ENCODE measurements around the gene MANBA.

Gene MANBA

DNA sequence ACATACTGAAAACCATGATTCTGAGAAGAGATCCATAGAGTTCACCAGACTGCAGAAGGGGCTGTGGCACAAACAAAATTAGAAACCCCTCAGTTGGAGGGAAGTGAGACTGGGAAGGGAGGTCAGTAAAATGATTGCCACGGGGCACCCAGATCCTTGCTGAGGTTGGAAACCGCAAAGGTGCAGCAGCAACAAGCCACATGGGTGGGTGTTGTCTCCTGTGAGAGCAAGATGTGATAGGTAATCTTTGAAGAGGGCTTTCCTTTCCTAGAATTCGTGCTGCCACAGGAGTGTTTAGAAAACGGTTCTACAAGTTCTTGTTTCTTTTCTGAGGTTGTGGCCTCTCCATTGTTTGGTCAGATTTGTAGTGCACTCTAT, 174.1 kb downstream of the MANBA start:
- Histone ChIP-seq H3K9ac (ENCODE audit: insufficient read length, low read depth) (no peak overlapping the region), H3K36me3 (ENCODE audit: insufficient read depth, insufficient read length, low read length) (peaks cover 14% of the 10 kb centered on the region), H3K4me3 (ENCODE audit: insufficient read length, low read depth) (no peak overlapping the region), H3K9me3 (ENCODE audit: insufficient read depth, low read length) (no peaks in the 10 kb centered on the region), H3K4me1 (ENCODE audit: insufficient read depth, insufficient read length) (no peaks in the 10 kb centered on the region), H3K27me3 (ENCODE audit: insufficient read depth, insufficient read length) (no peaks in the 10 kb centered on the region)
- no peak for TF ChIP-seq SUZ12 (IDR thresholded peaks at IDR 0.05; ENCODE audit: extremely low read depth, insufficient read depth, insufficient read length)
- TF ChIP-seq ZNF274 (IDR thresholded peaks at IDR 0.05; ENCODE audit: low read depth, low read length), result no peak
- TF ChIP-seq YY1 (IDR thresholded peaks at IDR 0.05; ENCODE audit: insufficient read depth, insufficient read length), result no peak
- no peak for DNase-seq (ENCODE audit: low read depth, low spot score)

DNA sequence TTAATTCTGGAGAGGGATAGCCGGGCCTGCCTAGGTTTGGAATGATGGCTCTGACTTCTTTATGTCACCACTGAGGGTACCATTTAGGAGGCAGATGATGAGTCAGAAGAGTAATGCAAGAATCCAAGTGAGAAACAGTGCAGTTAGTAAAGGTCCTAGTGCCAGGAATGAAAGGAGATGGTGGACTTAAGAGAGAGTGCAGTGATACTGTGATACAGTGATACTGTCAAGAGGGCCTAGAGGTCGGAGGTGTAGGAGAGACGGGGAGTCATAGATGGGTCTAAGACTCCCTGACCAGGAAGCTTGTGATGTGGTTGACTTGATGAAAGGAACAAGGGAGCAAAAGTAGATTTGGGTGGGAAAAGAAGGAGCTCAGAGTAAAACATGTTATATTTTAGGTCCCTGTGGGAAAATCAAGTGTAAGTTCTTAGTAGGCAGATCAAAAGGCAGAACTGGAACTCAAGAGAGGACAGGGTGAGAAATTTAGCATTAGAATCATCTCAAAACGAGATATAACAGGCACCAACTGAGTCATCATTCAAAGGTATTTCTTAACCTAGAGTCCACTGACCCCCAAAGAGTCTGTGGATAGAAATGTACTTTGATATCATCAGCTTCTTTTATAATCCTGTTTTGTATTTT, 174.6 kb downstream of the MANBA start:
- Histone ChIP-seq H3K27me3 (ENCODE audit: insufficient read depth, insufficient read length) (no peaks in the 10 kb centered on the region), H3K9me3 (ENCODE audit: insufficient read depth, low read length) (no peaks in the 10 kb centered on the region), H3K36me3 (ENCODE audit: insufficient read depth, insufficient read length, low read length) (peaks cover 17% of the 10 kb centered on the region), H3K4me3 (ENCODE audit: insufficient read length, low read depth) (no peak overlapping the region), H3K4me1 (ENCODE audit: insufficient read depth, insufficient read length) (no peaks in the 10 kb centered on the region), H3K9ac (ENCODE audit: insufficient read length, low read depth) (no peak overlapping the region)
- no peak for DNase-seq (ENCODE audit: low read depth, low spot score)
- TF ChIP-seq YY1 (IDR thresholded peaks at IDR 0.05; ENCODE audit: insufficient read depth, insufficient read length) (no peak), SUZ12 (IDR thresholded peaks at IDR 0.05; ENCODE audit: extremely low read depth, insufficient read depth, insufficient read length) (no peak), ZNF274 (IDR thresholded peaks at IDR 0.05; ENCODE audit: low read depth, low read length) (no peak)

- TF ChIP-seq ZNF274 (IDR thresholded peaks at IDR 0.05; ENCODE audit: low read depth, low read length) (no peak), SUZ12 (IDR thresholded peaks at IDR 0.05; ENCODE audit: extremely low read depth, insufficient read depth, insufficient read length) (no peak), YY1 (IDR thresholded peaks at IDR 0.05; ENCODE audit: insufficient read depth, insufficient read length) (no peak)
- Histone ChIP-seq H3K36me3 (ENCODE audit: insufficient read depth, insufficient read length, low read length) (peaks cover 20% of the 10 kb centered on the region), H3K27me3 (ENCODE audit: insufficient read depth, insufficient read length) (no peaks in the 10 kb centered on the region), H3K4me1 (ENCODE audit: insufficient read depth, insufficient read length) (no peaks in the 10 kb centered on the region), H3K9ac (ENCODE audit: insufficient read length, low read depth) (no peak overlapping the region), H3K9me3 (ENCODE audit: insufficient read depth, low read length) (no peaks in the 10 kb centered on the region), H3K4me3 (ENCODE audit: insufficient read length, low read depth) (no peak overlapping the region)
- no peak for DNase-seq (ENCODE audit: low read depth, low spot score)
Measured at GRCh38 chr4:102585329-102585728, 175.4 kb downstream of the MANBA start.

DNA sequence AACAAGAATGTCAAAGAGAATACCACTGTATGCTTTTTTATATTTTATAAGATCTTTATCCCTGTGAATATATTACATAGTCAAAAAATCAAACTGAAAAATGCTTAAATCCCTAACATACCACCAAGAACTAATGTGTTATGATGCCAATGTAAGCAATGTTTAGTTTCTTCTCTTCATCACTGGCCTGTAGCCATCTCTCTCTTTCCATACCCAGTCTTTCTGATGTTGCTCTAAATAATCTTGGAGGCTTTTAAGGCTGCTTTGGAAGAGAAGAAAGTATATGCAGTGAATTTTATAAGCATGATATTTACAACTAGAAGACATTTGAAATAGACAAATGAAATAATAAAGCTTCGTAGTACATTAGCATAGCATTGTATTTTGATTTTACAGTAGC, 176.7 kb downstream of the MANBA start:
- Histone ChIP-seq H3K4me1 (ENCODE audit: insufficient read depth, insufficient read length) (no peaks in the 10 kb centered on the region), H3K27me3 (ENCODE audit: insufficient read depth, insufficient read length) (no peaks in the 10 kb centered on the region), H3K36me3 (ENCODE audit: insufficient read depth, insufficient read length, low read length) (peaks cover 20% of the 10 kb centered on the region), H3K9ac (ENCODE audit: insufficient read length, low read depth) (no peak overlapping the region), H3K9me3 (ENCODE audit: insufficient read depth, low read length) (no peaks in the 10 kb centered on the region), H3K4me3 (ENCODE audit: insufficient read length, low read depth) (no peak overlapping the region)
- no peak for TF ChIP-seq SUZ12 (IDR thresholded peaks at IDR 0.05; ENCODE audit: extremely low read depth, insufficient read depth, insufficient read length)
- TF ChIP-seq YY1 (IDR thresholded peaks at IDR 0.05; ENCODE audit: insufficient read depth, insufficient read length), result no peak
- no peak for TF ChIP-seq ZNF274 (IDR thresholded peaks at IDR 0.05; ENCODE audit: low read depth, low read length)
- no peak for DNase-seq (ENCODE audit: low read depth, low spot score)

Measured in NT2/D1 (cell line).